ENCODE results near the gene FHL2.

FHL2 gene

GRCh38 chr2:105403783-105404698 is 5.2 kb upstream of the FHL2 start:
- ChIA-PET POLR2A (ENCODE audit: low non-redundant PET) (no interaction called here), CTCF (interaction anchor here (0.6 to 1.8 kb wide), 9 partner anchors 9 to 245 kb away, joined by 3 to 7 read pairs (median 3); no protein-coding TSS in a partner anchor)
- peak overlapping the region; percentile 99 for H3K27ac ChIP-seq
- no peak; the same call in 1 of the 2 replicates for TF ChIP-seq CTCF (conservative IDR thresholded peaks at IDR 0.05; ENCODE audit: low read depth)
- peak; percentile 98 for DNase-seq (ENCODE audit: low spot score)

GRCh38 chr2:105403241-105403782 is 4.5 kb upstream of the FHL2 start:
- H3K27ac ChIP-seq: peak overlapping the region; percentile 99
- no peak for DNase-seq (ENCODE audit: low spot score)

GRCh38 chr2:105402809-105403208 is 4.0 kb upstream of the FHL2 start:
- CTCF ChIA-PET: interaction anchor here (1.1 to 1.6 kb wide), 2 partner anchors 113 to 118 kb away, joined by 5 to 6 read pairs; no protein-coding TSS in a partner anchor
- DNase-seq (ENCODE audit: low spot score): no peak
- POLR2A ChIA-PET (ENCODE audit: low non-redundant PET): no interaction called here
- TF ChIP-seq CTCF (conservative IDR thresholded peaks at IDR 0.05; ENCODE audit: low read depth): no peak
- no peak overlapping the region; the same call in 1 of the 2 replicates for H3K27ac ChIP-seq

More at GRCh38 chr2:105403241-105403782, 4.5 kb upstream of the FHL2 start:
- ChIA-PET CTCF (interaction anchor here (0.6 to 1.8 kb wide), 6 partner anchors 10 to 118 kb away, joined by 3 to 7 read pairs (median 4); no protein-coding TSS in a partner anchor), POLR2A (ENCODE audit: low non-redundant PET) (no interaction called here)
- TF ChIP-seq CTCF (conservative IDR thresholded peaks at IDR 0.05; ENCODE audit: low read depth): no peak

GRCh38 chr2:105401867-105402266 is 3.0 kb upstream of the FHL2 start:
- no peak for DNase-seq (ENCODE audit: low spot score)
- H3K27ac ChIP-seq: peak overlapping the region; percentile 40; the same call in 1 of the 2 replicates
- ChIA-PET POLR2A (ENCODE audit: low non-redundant PET) (no interaction called here), CTCF (no interaction called here)
- no peak for TF ChIP-seq CTCF (conservative IDR thresholded peaks at IDR 0.05; ENCODE audit: low read depth)

GRCh38 chr2:105400138-105400540 is 1.3 kb upstream of the FHL2 start:
- POLR2A ChIA-PET (ENCODE audit: low non-redundant PET): no interaction called here
- CTCF ChIA-PET: interaction anchor here (1.5 kb wide), 1 partner anchor 116 kb away, joined by 5 read pairs; no protein-coding TSS in a partner anchor
- no peak for DNase-seq (ENCODE audit: low spot score)
- no peak overlapping the region for H3K27ac ChIP-seq
- no peak for TF ChIP-seq CTCF (conservative IDR thresholded peaks at IDR 0.05; ENCODE audit: low read depth)

- CTCF ChIA-PET: interaction anchor here (0.6 to 1.5 kb wide), 5 partner anchors 9 to 357 kb away, joined by 3 to 5 read pairs (median 4); no protein-coding TSS in a partner anchor
- H3K27ac ChIP-seq: peak overlapping the region; percentile 86
Measured at GRCh38 chr2:105399207-105399861, 483 bp upstream of the FHL2 start.

More at GRCh38 chr2:105399207-105399861, 483 bp upstream of the FHL2 start:
- DNase-seq (ENCODE audit: low spot score): no peak
- peak; percentile 6 for TF ChIP-seq CTCF (conservative IDR thresholded peaks at IDR 0.05; ENCODE audit: low read depth)
- POLR2A ChIA-PET (ENCODE audit: low non-redundant PET): interaction anchor here (0.8 to 1.0 kb wide), 2 partner anchors 10 to 12 kb away, joined by 3 to 7 read pairs; no protein-coding TSS in a partner anchor

All from RWPE1 (cell line).